GM11168 (cell line): ENCODE results near the gene KDM4C.

Experiments used
- in situ Hi-C: fragments of 300-500 bp; cut with MboI; formaldehyde crosslinking; loops from one replicate; pipeline ENCODE4 v1.12.0; 2022; ENCODE audit warnings: low sequenced_read_pairs; ENCODE audit not compliant: unreplicated experiment

The KDM4C gene

GRCh38 chr9:6845880-6846279 lies 88.1 kb downstream of the KDM4C start:
- in situ Hi-C loops: no loop called here

GRCh38 chr9:6852243-6852963 lies 94.6 kb downstream of the KDM4C start:
- in situ Hi-C loops: no loop called here

DNA sequence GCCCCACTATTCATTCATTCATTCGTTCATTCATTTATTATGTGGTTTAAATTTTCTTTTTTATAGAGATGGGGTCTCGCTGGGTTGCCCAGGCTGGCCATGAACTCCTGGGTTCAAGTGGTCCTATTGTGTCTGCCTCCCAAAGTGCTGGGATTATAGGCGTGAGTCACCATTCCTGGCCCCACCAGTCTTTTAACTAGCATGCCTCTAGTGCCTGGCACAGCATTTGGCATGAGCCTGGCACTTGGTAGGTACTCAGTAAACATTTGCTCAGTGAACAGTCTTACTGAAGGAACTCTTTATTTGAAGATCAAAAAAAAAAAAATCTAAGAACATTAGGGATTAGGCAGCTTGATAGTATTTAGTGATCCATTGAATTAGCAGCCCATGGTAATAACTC lies 98.1 kb downstream of the KDM4C start:
- in situ Hi-C loops: no loop called here

GRCh38 chr9:6864102-6864501 lies 106.3 kb downstream of the KDM4C start:
- in situ Hi-C loops: no loop called here

DNA sequence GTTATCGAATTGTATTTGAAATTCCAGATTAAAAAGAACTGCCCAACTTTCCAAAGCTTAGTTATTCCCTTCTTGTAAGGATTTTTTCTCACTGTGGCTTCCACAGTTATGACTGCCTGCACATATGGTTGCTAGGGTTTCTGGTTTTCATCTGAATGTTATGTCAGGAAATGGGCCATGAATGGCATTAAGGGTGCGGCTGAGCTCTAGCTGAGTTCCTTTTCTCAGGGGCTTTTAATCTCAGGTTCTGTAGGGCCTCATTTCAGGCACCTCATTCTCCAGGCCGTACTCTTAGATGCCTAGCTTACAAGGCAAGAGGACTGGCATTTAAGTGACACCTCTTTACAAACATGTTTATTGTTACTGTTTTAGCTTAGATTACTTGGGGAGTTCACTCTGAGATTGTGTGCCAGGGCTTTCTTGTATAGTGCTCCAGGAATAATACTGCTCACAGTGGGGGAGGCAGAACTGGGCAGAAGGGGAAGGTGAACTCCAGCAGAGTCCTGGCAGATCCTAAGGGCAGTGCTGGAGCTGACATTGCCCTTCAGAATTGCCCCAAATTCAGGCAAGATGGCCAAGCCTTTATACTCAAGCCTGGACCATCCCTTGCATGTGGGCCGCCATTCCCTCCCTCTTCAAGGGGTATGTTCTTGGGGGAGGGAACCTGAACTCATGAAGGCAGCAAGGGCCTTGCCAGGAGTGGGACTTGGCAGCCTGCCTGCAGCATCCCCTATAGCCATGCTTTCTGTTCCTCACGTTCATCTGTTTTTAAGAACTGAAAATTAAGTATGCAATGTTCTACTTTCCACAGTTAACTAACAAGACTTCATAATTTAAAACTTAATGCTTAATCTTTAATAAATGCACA lies 111.5 kb downstream of the KDM4C start:
- in situ Hi-C loops: no loop called here

DNA sequence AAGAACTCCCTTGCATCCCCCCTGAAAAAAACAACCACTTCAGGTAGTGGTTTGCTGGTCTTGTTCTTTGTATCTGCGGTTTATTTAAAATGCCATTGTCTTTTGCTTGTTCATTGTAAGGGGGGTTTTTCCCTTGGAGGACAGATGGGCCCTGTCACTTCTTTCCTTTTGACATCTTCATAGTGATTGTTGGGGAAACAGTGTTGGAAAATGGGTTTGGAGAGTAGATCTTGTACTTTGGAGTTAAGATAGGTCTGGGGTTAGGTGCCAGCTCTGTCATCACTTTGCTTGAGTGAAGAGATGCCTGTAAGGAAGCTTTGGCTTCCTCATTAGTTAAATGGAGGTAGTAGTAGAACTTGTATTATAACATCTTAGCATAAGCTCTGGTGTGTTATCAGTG lies 112.4 kb downstream of the KDM4C start:
- in situ Hi-C loops: no loop called here

- in situ Hi-C loops: no loop called here
Measured at GRCh38 chr9:6870650-6871477, 113.1 kb downstream of the KDM4C start.

DNA sequence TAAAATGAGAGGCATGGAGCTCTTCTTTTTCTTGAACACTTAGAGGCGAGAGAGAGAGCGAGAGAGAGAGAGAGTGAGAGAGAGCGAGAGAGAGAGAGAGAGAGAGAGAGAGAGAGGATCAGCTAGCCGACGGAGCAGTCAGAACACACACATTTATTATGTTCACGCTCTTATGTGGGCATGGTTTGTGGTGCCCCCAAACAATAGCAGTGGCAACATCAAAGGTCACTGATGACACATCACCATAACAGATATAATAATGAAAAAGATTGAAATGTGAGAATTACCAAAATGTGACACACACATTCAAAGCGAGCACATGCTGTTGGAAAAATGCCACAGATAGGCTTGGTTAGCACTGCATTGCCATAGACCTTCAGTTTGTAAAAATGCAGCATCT lies 116.1 kb downstream of the KDM4C start:
- in situ Hi-C loops: no loop called here

GRCh38 chr9:6876195-6876894 lies 118.6 kb downstream of the KDM4C start:
- in situ Hi-C loops: no loop called here

DNA sequence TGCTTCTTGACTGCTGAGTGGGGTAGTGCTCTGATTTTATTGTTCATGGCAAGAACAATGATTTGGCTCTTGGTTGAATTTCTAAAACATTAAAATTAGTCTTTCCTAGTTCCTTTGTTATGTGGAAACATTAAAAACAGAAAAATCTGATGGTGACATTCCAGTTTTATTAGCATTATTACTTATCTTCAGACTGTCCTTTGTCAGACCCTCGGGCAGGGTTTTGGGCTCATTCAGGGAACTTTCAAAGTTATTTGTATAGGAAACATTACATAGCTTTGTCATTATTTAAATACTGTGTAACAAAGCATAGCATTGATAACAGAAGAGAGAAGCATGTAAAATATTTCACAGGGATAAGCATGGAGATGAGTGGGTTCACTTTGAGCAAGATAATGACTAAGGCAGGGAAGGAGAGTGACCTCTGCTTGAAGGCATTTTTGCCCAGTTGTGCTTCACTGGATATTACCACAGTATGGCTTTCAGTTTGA lies 119.9 kb downstream of the KDM4C start:
- in situ Hi-C loops: no loop called here

- in situ Hi-C loops: no loop called here
Measured at GRCh38 chr9:6880626-6881025, 122.9 kb downstream of the KDM4C start.

- in situ Hi-C loops: no loop called here
Measured at GRCh38 chr9:6884101-6884500, 126.3 kb downstream of the KDM4C start.

GRCh38 chr9:6884990-6885389 lies 127.2 kb downstream of the KDM4C start:
- in situ Hi-C loops: no loop called here

DNA sequence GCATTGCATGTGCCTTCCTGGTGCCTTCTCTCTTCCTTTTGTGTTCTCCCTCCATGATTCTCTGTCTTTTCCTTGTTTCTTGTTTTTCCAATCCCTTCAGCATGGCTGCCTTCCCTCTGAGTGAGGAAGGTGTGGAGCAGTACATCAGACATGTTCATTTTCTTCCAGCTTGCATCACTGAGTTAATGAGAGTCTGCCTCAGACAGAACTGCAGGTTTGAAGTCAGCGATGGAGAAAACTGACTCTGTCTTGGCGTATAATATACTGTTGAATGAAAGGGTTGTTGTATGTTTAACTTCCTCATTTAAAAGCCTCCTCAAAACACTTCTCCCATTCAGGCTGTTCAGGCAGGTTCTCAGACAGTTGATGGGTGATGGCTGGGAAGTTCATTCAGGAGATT lies 129.3 kb downstream of the KDM4C start:
- in situ Hi-C loops: no loop called here

- in situ Hi-C loops: no loop called here
Measured at GRCh38 chr9:6889868-6890267, 132.1 kb downstream of the KDM4C start.

- in situ Hi-C loops: no loop called here
Measured at GRCh38 chr9:6893350-6894131, 135.8 kb downstream of the KDM4C start.

GRCh38 chr9:6894135-6894534 lies 136.4 kb downstream of the KDM4C start:
- in situ Hi-C loops: no loop called here

GRCh38 chr9:6895754-6896153 lies 138.0 kb downstream of the KDM4C start:
- in situ Hi-C loops: no loop called here

GRCh38 chr9:6896562-6896961 lies 138.8 kb downstream of the KDM4C start:
- in situ Hi-C loops: no loop called here
